A549 (cell line): ENCODE results near the gene PDE4D. TPM values are rescaled to one million over a fixed set of nuclear protein-coding genes. Genes with fewer than 3 reads are reported as not detected.

Experiments
- ATAC-seq, 2 experiments: fragments of 200-7000 bp in 1 of 2; fragments of >200 bp in 1 of 2; cut with Nextera tagmentation in 1 of 2; cut with Tn5 transposase in 1 of 2; 3 replicates each; pipeline versions ENCODE4 v1.8.0 to v1.9.1; 2018 to 2020; ENCODE audit warnings: mild to moderate bottlenecking in 1 of 2, moderate library complexity in 1 of 2
- CTCF ChIA-PET: fragments of 300-600 bp; sonication (Branson Sonifier 250); formaldehyde crosslinking; extraction: SDS; loops from one replicate; lab custom pipeline; 2021; ENCODE audit warnings: antibody characterized with exemption, inconsistent platforms; lab: Yijun Ruan, JAX
- POLR2A ChIA-PET: fragments of 350-600 bp; formaldehyde crosslinking; extraction: SDS; loops from one replicate; lab custom pipeline; 2021; ENCODE audit warnings: antibody characterized with exemption, inconsistent platforms; lab: Yijun Ruan, JAX
- DNase-seq, 2 experiments: peaks; one replicate each; pipeline versions ENCODE4 v3.0.0 to v3.0.0-alpha.2; 2011 to 2016; ENCODE audit warnings: low read depth in 1 of 2, low spot score in 1 of 2
- FAIRE-seq: peaks from 2 replicates; lab custom pipeline; 2011; peaks lifted over from hg19 to GRCh38; lab: Jason Lieb, UNC
- H3K27ac ChIP-seq, 2 experiments: fragments of >200 bp; sonication (Bioruptor Twin); formaldehyde crosslinking; 3 replicates each; pipeline ENCODE4 v1.5.1; 2016 to 2017
- H3K4me1 ChIP-seq: fragments of >200 bp; sonication (Bioruptor Twin); formaldehyde crosslinking; 3 replicates; pipeline ENCODE4 v1.6.1; 2016
- H3K4me2 ChIP-seq: fragments of >200 bp; sonication (Bioruptor Twin); formaldehyde crosslinking; 3 replicates; pipeline ENCODE4 v1.6.1; 2016
- H3K4me3 ChIP-seq: fragments of >200 bp; sonication (Bioruptor Twin); formaldehyde crosslinking; 3 replicates; pipeline ENCODE4 v1.5.1; 2016
- H3K9me3 ChIP-seq: fragments of >200 bp; sonication (Bioruptor Twin); formaldehyde crosslinking; 3 replicates; pipeline ENCODE4 v1.6.1; 2016
- BHLHE40 ChIP-seq: IDR thresholded peaks from 2 replicates; pipeline ENCODE4 v1.6.1; 2012; ENCODE audit warnings: low read depth, low read length, inconsistent platforms
- CBX8 ChIP-seq: fragments of 200-600 bp; sonication (generic); IDR thresholded peaks from 2 replicates; pipeline ENCODE4 v1.6.1; 2016
- CEBPB ChIP-seq, 2 experiments: fragments of >200 bp in 1 of 2; sonication (Bioruptor Twin) in 1 of 2; formaldehyde crosslinking in 1 of 2; IDR thresholded peaks; 2 replicates each; pipeline ENCODE4 v1.6.1; 2012 to 2016
- CHD2 ChIP-seq: fragments of 150-350 bp; IDR thresholded peaks from 2 replicates; pipeline ENCODE4 v1.6.1; 2014; ENCODE audit warnings: low read length; ENCODE audit not compliant: partially characterized antibody
- CHD4 ChIP-seq: fragments of 200-600 bp; sonication (generic); IDR thresholded peaks from 2 replicates; pipeline ENCODE4 v1.6.1; 2016; ENCODE audit warnings: antibody characterized with exemption, mild to moderate bottlenecking, borderline replicate concordance
- EHMT2 ChIP-seq: fragments of 200-600 bp; sonication (generic); IDR thresholded peaks from 2 replicates; pipeline ENCODE4 v1.6.1; 2016; ENCODE audit warnings: antibody characterized with exemption, low read depth, mild to moderate bottlenecking, moderate library complexity
- EP300 ChIP-seq, 2 experiments: fragments of >200 bp; sonication (Bioruptor Twin); formaldehyde crosslinking; IDR thresholded peaks; 2 replicates in 1 of 2; 3 replicates in 1 of 2; pipeline ENCODE4 v1.6.1; 2016 to 2017
- FOSL2 ChIP-seq, 2 experiments: fragments of 450-650 bp in 1 of 2; fragments of >200 bp in 1 of 2; sonication (Bioruptor Twin) in 1 of 2; formaldehyde crosslinking; IDR thresholded peaks; 2 replicates each; pipeline versions ENCODE4 v1.5.0 to v1.6.1; 2016 to 2020; ENCODE audit warnings: mild to moderate bottlenecking in 1 of 2, moderate library complexity in 1 of 2
- GATA3 ChIP-seq: IDR thresholded peaks from 2 replicates; pipeline ENCODE4 v1.6.1; 2012; ENCODE audit warnings: borderline replicate concordance
- JUN ChIP-seq, 2 experiments: fragments of >200 bp; sonication (Bioruptor Twin); formaldehyde crosslinking; IDR thresholded peaks; 2 replicates in 1 of 2; 3 replicates in 1 of 2; pipeline ENCODE4 v1.6.1; 2016 to 2017
- JUNB ChIP-seq: fragments of >200 bp; sonication (Bioruptor Twin); formaldehyde crosslinking; IDR thresholded peaks from 2 replicates; pipeline ENCODE4 v1.6.1; 2016
- KDM5A ChIP-seq: fragments of 200-600 bp; sonication (generic); IDR thresholded peaks from 2 replicates; pipeline ENCODE4 v1.6.1; 2016; ENCODE audit warnings: antibody characterized with exemption, mild to moderate bottlenecking
- MYC ChIP-seq: IDR thresholded peaks from 2 replicates; pipeline ENCODE4 v1.6.1; 2012; ENCODE audit warnings: mild to moderate bottlenecking, inconsistent platforms, low read length, improper control_type of control experiment, borderline replicate concordance
- NR3C1 ChIP-seq: fragments of >200 bp; sonication (Bioruptor Twin); formaldehyde crosslinking; IDR thresholded peaks from 3 replicates; pipeline ENCODE4 v1.6.1; 2017
- PHF8 ChIP-seq: fragments of 200-600 bp; sonication (generic); IDR thresholded peaks from 2 replicates; pipeline ENCODE4 v1.6.1; 2016; ENCODE audit warnings: low read depth, mild to moderate bottlenecking, antibody characterized with exemption, moderate library complexity, borderline replicate concordance
- RCOR1 ChIP-seq: fragments of 150-350 bp; IDR thresholded peaks from 2 replicates; pipeline ENCODE4 v1.6.1; 2014; ENCODE audit warnings: antibody characterized with exemption, low read length, low read depth
- RFX5 ChIP-seq: fragments of 450-650 bp; IDR thresholded peaks from 2 replicates; pipeline ENCODE4 v1.7.1; 2014; ENCODE audit warnings: antibody characterized with exemption, mild to moderate bottlenecking, moderate library complexity
- RNF2 ChIP-seq: fragments of 200-600 bp; sonication (generic); IDR thresholded peaks from 2 replicates; pipeline ENCODE4 v1.6.1; 2016; ENCODE audit warnings: low read depth, mild to moderate bottlenecking, antibody characterized with exemption, moderate library complexity, borderline replicate concordance
- SREBF2 ChIP-seq: fragments of 450-650 bp; IDR thresholded peaks from 2 replicates; pipeline ENCODE4 v1.6.1; 2014; ENCODE audit warnings: mild to moderate bottlenecking, moderate library complexity
- ZC3H11A ChIP-seq: fragments of 450-650 bp; IDR thresholded peaks from 2 replicates; pipeline ENCODE4 v1.6.1; 2014; ENCODE audit warnings: antibody characterized with exemption, mild to moderate bottlenecking
- ZFP36 ChIP-seq: fragments of 450-650 bp; IDR thresholded peaks from 2 replicates; pipeline ENCODE4 v1.6.1; 2014; ENCODE audit warnings: borderline replicate concordance; ENCODE audit not compliant: partially characterized antibody
- ZNF302 ChIP-seq: fragments of 250-450 bp; sonication (Bioruptor Pico); IDR thresholded peaks from 2 replicates; pipeline ENCODE4 v1.9.0; 2021; ENCODE audit warnings: inconsistent platforms, mild to moderate bottlenecking, moderate library complexity
- ZSCAN20 ChIP-seq: fragments of 250-450 bp; sonication (Bioruptor Pico); IDR thresholded peaks from 2 replicates; pipeline ENCODE4 v1.8.0; 2022; ENCODE audit warnings: mild to moderate bottlenecking, moderate library complexity
- WGBS: methylation state at CpG from one replicate; pipeline ENCODE4 v1.1.6; 2017; ENCODE audit errors: missing lambda C conversion rate; 5-methylcytosine and 5-hydroxymethylcytosine counted together
- polyA plus RNA-seq, 4 experiments: library from polyadenylated mRNA; depleted of rRNA in 3 of 4; stranded (reverse); fragments of >200 nt; fragmentation: RNase III in 1 of 4; extraction: RNeasy Plus Mini Kit Qiagen cat#74134 plus additional on column Dnase treatment in 1 of 4; gene quantifications; 2 replicates in 3 of 4; 3 replicates in 1 of 4; pipeline ENCODE4 v1.2.3, GENCODE V29; 2011 to 2017
- TF ChIP-seq, protein P1 (sequence below): IDR thresholded peaks from 2 replicates; pipeline ENCODE4 v1.6.1; 2012
- TF ChIP-seq, protein P2 (sequence below): fragments of 150-350 bp; IDR thresholded peaks from 2 replicates; pipeline ENCODE4 v1.6.1; 2014; ENCODE audit warnings: low read depth, mild to moderate bottlenecking, low read length

Gene PDE4D
- polyA plus RNA-seq, 2 of the 4 experiments (the other 2 are of a cell fraction), result 74.0 to 213 TPM

DNA sequence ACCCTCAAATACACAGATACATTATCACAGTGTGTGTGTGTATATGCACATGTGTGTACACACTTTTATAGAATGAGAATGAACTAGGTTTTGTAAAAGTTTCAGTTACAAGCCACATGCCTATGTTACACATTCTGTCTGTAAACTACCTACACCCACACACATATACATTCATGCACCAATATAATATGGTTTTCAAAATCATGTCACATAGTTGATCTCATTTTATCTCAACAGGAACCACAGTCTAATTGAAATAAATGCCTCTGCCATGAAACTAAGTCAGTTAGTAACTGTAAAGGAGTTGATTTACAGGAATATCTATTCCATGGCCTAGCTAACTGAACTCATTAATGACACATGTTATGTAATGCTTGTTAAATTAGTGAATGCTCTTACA is 646.6 kb downstream of the PDE4D start:
- ATAC-seq (peak; percentile 36 to 43; a peak in 4 of 6 replicates), DNase-seq (no peak), FAIRE-seq (peak; percentile 36)
- Histone ChIP-seq H3K9me3 (no peaks in the 10 kb centered on the region), H3K27ac (peak overlapping the region; percentile 72 to 75), H3K4me3 (no peak overlapping the region), H3K4me1 (peaks cover 74% of the 10 kb centered on the region), H3K4me2 (peak overlapping the region; percentile 66)
- ChIA-PET CTCF (interaction anchor here (0.7 kb wide), 1 partner anchor 35 kb away, joined by 3 read pairs; no protein-coding TSS in a partner anchor), POLR2A (no interaction called here)
- TF ChIP-seq RNF2 (no peak), RFX5 (no peak), FOSL2 (IDR thresholded peaks at IDR 0.05) (no peak), FOSL2 (CRISPR knock-in tag; IDR thresholded peaks at IDR 0.05) (no peak), BHLHE40 (no peak), ZNF302 (CRISPR knock-in tag) (no peak), CBX8 (no peak), ZFP36 (no peak), SREBF2 (no peak), EHMT2 (no peak), MYC (no peak), NR3C1 (no peak), PHF8 (no peak)

DNA sequence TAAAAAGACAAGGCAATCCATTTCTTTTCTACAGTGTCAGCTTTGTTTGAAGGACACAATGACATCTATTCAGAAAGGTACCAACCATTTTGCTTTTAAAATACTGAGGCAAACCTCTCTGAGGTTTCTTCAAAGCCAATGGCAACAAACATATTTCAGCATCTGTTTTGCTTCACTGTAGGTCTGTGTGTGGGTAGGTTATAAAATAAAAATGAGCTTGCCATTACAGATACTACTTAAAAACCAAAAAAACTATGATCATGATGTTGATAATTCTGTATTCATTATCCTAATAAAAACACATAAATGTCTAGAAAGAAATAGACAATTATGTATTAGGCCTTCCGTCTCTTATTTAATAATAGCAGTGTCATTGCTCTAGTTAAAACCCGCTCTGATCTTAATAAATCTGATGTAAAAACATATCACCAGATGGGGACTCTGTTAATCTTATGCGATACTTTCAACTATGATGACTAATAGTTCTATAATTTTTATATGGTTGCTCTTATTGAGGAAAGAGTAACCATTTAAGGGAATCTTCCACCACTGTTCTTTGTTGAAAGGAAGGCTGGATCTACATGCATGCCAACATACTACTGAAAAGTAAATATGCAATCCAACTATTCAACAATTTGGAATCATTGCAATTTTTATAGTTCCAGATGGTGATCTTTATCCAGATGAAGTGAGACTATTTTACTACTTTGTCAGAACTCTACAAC is 647.2 kb downstream of the PDE4D start:
- WGBS, result 10% methylated on average over 3 of the region's 3 CpGs
- peak overlapping the region; percentile 72 to 84 for H3K27ac ChIP-seq
- H3K4me3 ChIP-seq, result no peak overlapping the region
- DNase-seq, result peak in 1 of 2 experiments; percentile 60
- peak overlapping the region; percentile 66 for H3K4me2 ChIP-seq
- peak; percentile 74 for FAIRE-seq
- peaks cover 79% of the 10 kb centered on the region for H3K4me1 ChIP-seq
- TF ChIP-seq ZC3H11A (no peak), JUN (IDR thresholded peaks at IDR 0.05) (peak in 1 of 2 experiments; percentile 77; a peak in 2 of 5 replicates), EP300 (IDR thresholded peaks at IDR 0.05) (peak; percentile 37 to 50; a peak in 1 of 5 replicates), ZSCAN20 (CRISPR knock-in tag) (no peak), RCOR1 (no peak), JUNB (peak; percentile 82), FOSL2 (IDR thresholded peaks at IDR 0.05) (peak; percentile 52; the same call in 1 of the 2 replicates), FOSL2 (CRISPR knock-in tag; IDR thresholded peaks at IDR 0.05) (peak; percentile 41; the same call in 1 of the 2 replicates), CHD2 (no peak), KDM5A (no peak), CEBPB (IDR thresholded peaks at IDR 0.05) (peak in 1 of 2 experiments; percentile 47; a peak in 1 of 4 replicates), GATA3 (peak; percentile 86; the same call in 1 of the 2 replicates), CHD4 (no peak)
- TF ChIP-seq, protein P1, sequence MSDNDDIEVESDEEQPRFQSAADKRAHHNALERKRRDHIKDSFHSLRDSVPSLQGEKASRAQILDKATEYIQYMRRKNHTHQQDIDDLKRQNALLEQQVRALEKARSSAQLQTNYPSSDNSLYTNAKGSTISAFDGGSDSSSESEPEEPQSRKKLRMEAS, result 0 out of 2 replicates have a peak, but pooled peaks have one; percentile 9
- TF ChIP-seq, protein P2, sequence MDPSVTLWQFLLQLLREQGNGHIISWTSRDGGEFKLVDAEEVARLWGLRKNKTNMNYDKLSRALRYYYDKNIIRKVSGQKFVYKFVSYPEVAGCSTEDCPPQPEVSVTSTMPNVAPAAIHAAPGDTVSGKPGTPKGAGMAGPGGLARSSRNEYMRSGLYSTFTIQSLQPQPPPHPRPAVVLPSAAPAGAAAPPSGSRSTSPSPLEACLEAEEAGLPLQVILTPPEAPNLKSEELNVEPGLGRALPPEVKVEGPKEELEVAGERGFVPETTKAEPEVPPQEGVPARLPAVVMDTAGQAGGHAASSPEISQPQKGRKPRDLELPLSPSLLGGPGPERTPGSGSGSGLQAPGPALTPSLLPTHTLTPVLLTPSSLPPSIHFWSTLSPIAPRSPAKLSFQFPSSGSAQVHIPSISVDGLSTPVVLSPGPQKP, result no peak
- ChIA-PET POLR2A (no interaction called here), CTCF (interaction anchor here (0.7 to 1.5 kb wide), 4 partner anchors 9 to 57 kb away, joined by 3 to 4 read pairs (median 3); no protein-coding TSS in a partner anchor)
- ATAC-seq, result peak; percentile 24 to 63; a peak in 4 of 6 replicates
- no peaks in the 10 kb centered on the region for H3K9me3 ChIP-seq
